ENCODE results near the gene NECTIN1.

Gene NECTIN1

DNA sequence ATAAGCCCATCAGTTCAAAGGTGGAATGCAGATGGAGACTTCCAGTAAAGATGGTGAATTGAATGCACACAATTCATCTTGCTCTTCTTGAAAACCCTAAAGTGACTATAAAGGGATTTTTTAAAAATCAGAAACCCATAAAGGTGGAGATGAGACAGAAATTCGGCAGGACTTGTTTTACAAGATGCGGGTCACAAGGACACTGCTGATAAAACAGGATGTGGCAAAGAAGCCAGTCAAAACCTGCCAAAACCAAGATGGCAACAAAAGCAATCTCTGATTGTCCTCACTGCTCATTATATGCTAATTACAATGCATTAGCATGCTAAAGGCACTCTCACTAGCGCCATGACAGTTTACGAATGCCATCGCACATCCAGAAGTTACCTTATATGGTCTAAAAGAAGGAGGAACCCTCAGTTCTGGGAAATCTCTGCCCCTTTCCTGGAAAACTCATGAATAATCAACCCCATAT lies 137.1 kb downstream of the NECTIN1 start:
- Histone ChIP-seq H3K36me3 (replicated peaks) (no peaks in the 10 kb centered on the region), H3K4me3 (ENCODE audit: low read depth, low read length) (no peak overlapping the region), H3K27ac (no peak overlapping the region), H3K27me3 (replicated peaks) (no peaks in the 10 kb centered on the region)
- TF ChIP-seq, protein P1, sequence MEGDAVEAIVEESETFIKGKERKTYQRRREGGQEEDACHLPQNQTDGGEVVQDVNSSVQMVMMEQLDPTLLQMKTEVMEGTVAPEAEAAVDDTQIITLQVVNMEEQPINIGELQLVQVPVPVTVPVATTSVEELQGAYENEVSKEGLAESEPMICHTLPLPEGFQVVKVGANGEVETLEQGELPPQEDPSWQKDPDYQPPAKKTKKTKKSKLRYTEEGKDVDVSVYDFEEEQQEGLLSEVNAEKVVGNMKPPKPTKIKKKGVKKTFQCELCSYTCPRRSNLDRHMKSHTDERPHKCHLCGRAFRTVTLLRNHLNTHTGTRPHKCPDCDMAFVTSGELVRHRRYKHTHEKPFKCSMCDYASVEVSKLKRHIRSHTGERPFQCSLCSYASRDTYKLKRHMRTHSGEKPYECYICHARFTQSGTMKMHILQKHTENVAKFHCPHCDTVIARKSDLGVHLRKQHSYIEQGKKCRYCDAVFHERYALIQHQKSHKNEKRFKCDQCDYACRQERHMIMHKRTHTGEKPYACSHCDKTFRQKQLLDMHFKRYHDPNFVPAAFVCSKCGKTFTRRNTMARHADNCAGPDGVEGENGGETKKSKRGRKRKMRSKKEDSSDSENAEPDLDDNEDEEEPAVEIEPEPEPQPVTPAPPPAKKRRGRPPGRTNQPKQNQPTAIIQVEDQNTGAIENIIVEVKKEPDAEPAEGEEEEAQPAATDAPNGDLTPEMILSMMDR (IDR thresholded peaks at IDR 0.05; ENCODE audit: low read depth, low read length, missing control alignments), result no peak
- in situ Hi-C loops (cut with HindIII; ENCODE audit: low pct_ligation_motif_present, low sequenced_read_pairs), result no loop called here
- no peak for DNase-seq

DNA sequence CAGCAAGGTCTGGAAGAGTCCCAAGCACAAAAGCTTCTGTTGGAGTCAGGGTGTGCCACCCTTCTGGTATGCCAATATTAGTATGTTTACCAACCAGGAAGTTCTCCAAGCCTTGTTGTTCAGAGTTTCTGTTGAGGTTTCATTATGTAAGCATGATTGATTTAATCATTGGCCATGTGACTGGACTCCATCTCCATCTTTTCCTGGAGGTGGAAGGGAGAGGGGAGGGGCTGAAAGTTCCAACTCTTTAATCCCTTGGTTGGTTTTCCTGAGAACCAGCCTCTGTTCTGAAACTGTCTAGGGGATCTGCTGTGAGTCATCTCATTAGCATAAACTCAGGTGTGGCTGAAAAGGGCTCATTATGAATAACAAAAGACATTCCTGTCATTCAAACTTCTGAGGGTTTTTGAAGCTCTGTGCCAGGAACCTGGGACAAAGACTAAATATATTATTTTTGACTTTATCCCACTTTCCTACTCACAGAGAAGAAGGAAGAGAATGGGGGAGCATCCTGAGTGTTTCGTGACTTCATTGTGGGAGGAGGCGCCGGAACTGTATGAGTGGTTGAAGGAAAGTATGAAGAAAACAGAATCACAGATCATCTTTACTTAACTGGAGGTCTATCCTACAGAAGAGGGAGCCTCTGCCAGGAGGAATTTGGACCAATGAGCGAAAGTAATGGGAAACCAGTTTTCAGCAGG lies 138.2 kb downstream of the NECTIN1 start:
- in situ Hi-C loops (cut with HindIII; ENCODE audit: low pct_ligation_motif_present, low sequenced_read_pairs), result no loop called here
- no peaks in the 10 kb centered on the region for H3K36me3 ChIP-seq (replicated peaks)
- TF ChIP-seq, protein P1 (IDR thresholded peaks at IDR 0.05; ENCODE audit: low read depth, low read length, missing control alignments), result no peak
- H3K4me3 ChIP-seq (ENCODE audit: low read depth, low read length), result no peak overlapping the region
- no peak overlapping the region for H3K27ac ChIP-seq
- H3K27me3 ChIP-seq (replicated peaks), result no peaks in the 10 kb centered on the region
- DNase-seq, result no peak

DNA sequence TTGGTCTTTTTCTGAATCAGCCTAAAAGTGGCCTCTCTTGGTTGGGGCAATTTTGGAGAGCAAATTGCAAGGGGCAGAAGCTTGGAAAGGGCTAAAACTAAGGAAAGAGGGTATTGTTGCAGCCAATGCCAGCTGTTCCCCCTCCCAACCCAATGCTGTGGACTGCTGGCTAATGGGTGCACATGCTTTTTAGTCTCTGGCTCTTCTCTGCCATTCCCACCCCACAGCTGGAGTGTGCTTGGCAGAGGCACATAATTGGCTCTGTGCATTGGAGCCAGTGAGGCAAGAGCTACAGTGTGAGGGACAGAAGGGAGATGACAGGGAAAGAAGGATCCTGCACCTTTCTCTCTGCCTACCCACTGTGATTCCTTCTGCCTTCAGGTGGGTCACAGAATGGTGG lies 140.0 kb downstream of the NECTIN1 start:
- no peak overlapping the region for H3K27ac ChIP-seq
- peaks cover 2% of the 10 kb centered on the region for H3K27me3 ChIP-seq (replicated peaks)
- H3K4me3 ChIP-seq (ENCODE audit: low read depth, low read length), result no peak overlapping the region
- H3K36me3 ChIP-seq (replicated peaks), result no peaks in the 10 kb centered on the region
- in situ Hi-C loops (cut with HindIII; ENCODE audit: low pct_ligation_motif_present, low sequenced_read_pairs), result no loop called here
- TF ChIP-seq, protein P1 (IDR thresholded peaks at IDR 0.05; ENCODE audit: low read depth, low read length, missing control alignments), result no peak
- DNase-seq, result no peak

Data from brain microvascular endothelial cell (primary cell).